IMR-90 (cell line): ENCODE measurements around the gene KCNK4. TPM values are rescaled to one million over a fixed set of nuclear protein-coding genes. Genes with fewer than 3 reads are reported as not detected.
A peak's percentile ranks its signal among the peaks of the same experiment; 100 is the strongest.

ENCODE experiments used
- ATAC-seq: fragments of 200-7000 bp; cut with Tn5 transposase; 2 replicates; pipeline ENCODE4 v1.9.1; 2020; ENCODE audit warnings: low read depth, mild to moderate bottlenecking, moderate library complexity
- BruUV-seq: library from RNA; stranded (reverse); fragments of 400-500 nt; replicated peaks from 2 replicates; lab custom pipeline; 2021; lab: Mats Ljungman, UMichigan
- CTCF ChIA-PET: fragments of 300-600 bp; formaldehyde crosslinking; extraction: SDS; loops from one replicate; lab custom pipeline; 2021; ENCODE audit warnings: antibody characterized with exemption; lab: Yijun Ruan, JAX
- POLR2A ChIA-PET: fragments of 300-600 bp; sonication (Branson Sonifier 250); formaldehyde crosslinking; loops from one replicate; lab custom pipeline; 2022; ENCODE audit warnings: antibody characterized with exemption; ENCODE audit not compliant: unreplicated experiment; lab: Charles Lee
- DNase-seq: peaks from one replicate; pipeline ENCODE4 v3.0.0; 2013
- H2AFZ ChIP-seq: replicated peaks from 2 replicates; pipeline ENCODE3; 2013; ENCODE audit warnings: low read length, mild to moderate bottlenecking; ENCODE audit not compliant: poor library complexity
- H2AK5ac ChIP-seq: 2 replicates; pipeline ENCODE4 v1.6.1; 2013; ENCODE audit warnings: low read depth, low read length, inconsistent platforms
- H2AK9ac ChIP-seq: replicated peaks from 2 replicates; pipeline ENCODE3; 2013; ENCODE audit warnings: mild to moderate bottlenecking, low read depth, low read length, moderate library complexity; ENCODE audit not compliant: poor library complexity
- H2BK120ac ChIP-seq: 2 replicates; pipeline ENCODE4 v1.6.1; 2013; ENCODE audit warnings: low read depth, low read length, inconsistent platforms
- H2BK15ac ChIP-seq: 3 replicates; pipeline ENCODE4 v1.6.1; 2013; ENCODE audit warnings: low read depth, low read length, inconsistent platforms
- H2BK20ac ChIP-seq: 2 replicates; pipeline ENCODE4 v1.6.1; 2013; ENCODE audit warnings: low read depth, mild to moderate bottlenecking, inconsistent platforms, low read length, moderate library complexity
- H2BK5ac ChIP-seq: 2 replicates; pipeline ENCODE4 v1.6.1; 2013; ENCODE audit warnings: mild to moderate bottlenecking, low read depth, low read length, inconsistent platforms; ENCODE audit not compliant: poor library complexity, severe bottlenecking
- H3K14ac ChIP-seq: replicated peaks from 2 replicates; pipeline ENCODE4 v1.6.1; 2013; ENCODE audit warnings: low read depth, low read length, inconsistent platforms
- H3K18ac ChIP-seq: 2 replicates; pipeline ENCODE4 v1.6.1; 2013; ENCODE audit warnings: low read depth, low read length, control low read depth
- H3K23ac ChIP-seq: 2 replicates; pipeline ENCODE4 v1.6.1; 2013; ENCODE audit warnings: low read depth, low read length, inconsistent platforms
- H3K27ac ChIP-seq: 2 replicates; pipeline ENCODE4 v1.5.1; 2013; ENCODE audit warnings: mild to moderate bottlenecking, control low read depth, low read length; ENCODE audit not compliant: insufficient read depth
- H3K27me3 ChIP-seq: 2 replicates; pipeline ENCODE4 v1.6.1; 2013; ENCODE audit warnings: low read length; ENCODE audit not compliant: control insufficient read depth, insufficient read depth
- H3K36me3 ChIP-seq: 2 replicates; pipeline ENCODE4 v1.6.1; 2013; ENCODE audit warnings: low read length, mixed read lengths; ENCODE audit not compliant: control insufficient read depth, insufficient read depth
- H3K4ac ChIP-seq: 2 replicates; pipeline ENCODE4 v1.6.1; 2013; ENCODE audit warnings: low read depth, low read length, inconsistent platforms
- H3K4me1 ChIP-seq: 2 replicates; pipeline ENCODE4 v1.6.1; 2013; ENCODE audit warnings: low read length, mixed read lengths; ENCODE audit not compliant: control insufficient read depth, insufficient read depth
- H3K4me2 ChIP-seq: 2 replicates; pipeline ENCODE4 v1.6.1; 2013; ENCODE audit warnings: low read depth, mild to moderate bottlenecking, control low read depth, low read length, moderate library complexity
- H3K4me3 ChIP-seq: 2 replicates; pipeline ENCODE4 v1.5.1; 2013; ENCODE audit warnings: low read depth, mild to moderate bottlenecking, control low read depth, low read length, moderate library complexity; ENCODE audit not compliant: insufficient read depth
- H3K56ac ChIP-seq: 2 replicates; pipeline ENCODE4 v1.6.1; 2013; ENCODE audit warnings: low read length, inconsistent platforms; ENCODE audit not compliant: insufficient read depth; ENCODE audit errors: extremely low read depth
- H3K79me1 ChIP-seq, 2 experiments: 2 replicates each; pipeline ENCODE4 v1.6.1; 2013; ENCODE audit warnings: low read length in 2 of 2, inconsistent platforms in 1 of 2, low read depth in 1 of 2
- H3K9ac ChIP-seq: 2 replicates; pipeline ENCODE4 v1.6.1; 2013; ENCODE audit warnings: low read depth, low read length, control low read depth
- H3K9me1 ChIP-seq: 2 replicates; pipeline ENCODE4 v1.6.1; 2013; ENCODE audit warnings: low read length, inconsistent platforms; ENCODE audit not compliant: insufficient read depth
- H3K9me3 ChIP-seq: 2 replicates; pipeline ENCODE4 v1.6.1; 2013; ENCODE audit warnings: low read length; ENCODE audit not compliant: control insufficient read depth, insufficient read depth
- H4K20me1 ChIP-seq: 2 replicates; pipeline ENCODE4 v1.6.1; 2013; ENCODE audit warnings: low read length, inconsistent platforms; ENCODE audit not compliant: insufficient read depth
- H4K5ac ChIP-seq: 2 replicates; pipeline ENCODE4 v1.6.1; 2013; ENCODE audit warnings: mild to moderate bottlenecking, low read depth, low read length, control low read depth
- H4K8ac ChIP-seq, 2 experiments: 2 replicates each; pipeline ENCODE4 v1.6.1; 2013; ENCODE audit warnings: low read depth in 2 of 2, low read length in 2 of 2, control low read depth in 1 of 2, inconsistent platforms in 1 of 2
- H4K91ac ChIP-seq: 2 replicates; pipeline ENCODE4 v1.6.1; 2013; ENCODE audit warnings: low read depth, low read length, inconsistent platforms; ENCODE audit not compliant: insufficient read depth
- BHLHE40 ChIP-seq: fragments of 150-350 bp; IDR thresholded peaks from 2 replicates; pipeline ENCODE4 v1.6.1; 2016; ENCODE audit warnings: mild to moderate bottlenecking, low read depth, low read length
- CEBPB ChIP-seq: IDR thresholded peaks from 2 replicates; pipeline ENCODE4 v1.6.1; 2012; ENCODE audit warnings: low read depth, low read length, improper control_type of control experiment
- CHD1 ChIP-seq: IDR thresholded peaks from 2 replicates; pipeline ENCODE4 v1.6.1; 2012; ENCODE audit warnings: low read depth, low read length, improper control_type of control experiment
- FOS ChIP-seq: fragments of 150-350 bp; IDR thresholded peaks from 2 replicates; pipeline ENCODE4 v1.6.1; 2016; ENCODE audit warnings: low read depth, low read length
- MAFK ChIP-seq: IDR thresholded peaks from 2 replicates; pipeline ENCODE4 v1.6.1; 2012; ENCODE audit warnings: low read depth, low read length, improper control_type of control experiment
- MAZ ChIP-seq: IDR thresholded peaks from 2 replicates; pipeline ENCODE4 v1.6.1; 2012; ENCODE audit warnings: low read depth, mild to moderate bottlenecking, low read length, improper control_type of control experiment, moderate library complexity, borderline replicate concordance
- MXI1 ChIP-seq: IDR thresholded peaks from 2 replicates; pipeline ENCODE4 v1.6.1; 2012; ENCODE audit warnings: low read depth, mild to moderate bottlenecking, low read length, moderate library complexity, borderline replicate concordance
- NFE2L2 ChIP-seq: fragments of 150-350 bp; IDR thresholded peaks from 2 replicates; pipeline ENCODE4 v1.6.1; 2016; ENCODE audit warnings: low read depth, mild to moderate bottlenecking, low read length
- POLR2A ChIP-seq: IDR thresholded peaks from 2 replicates; pipeline ENCODE4 v1.6.1; 2012; ENCODE audit warnings: mild to moderate bottlenecking, low read depth, low read length
- RAD21 ChIP-seq: IDR thresholded peaks from 2 replicates; pipeline ENCODE4 v1.6.1; 2012; ENCODE audit warnings: low read length, improper control_type of control experiment
- RFX5 ChIP-seq: IDR thresholded peaks from 2 replicates; pipeline ENCODE4 v1.8.0; 2012; ENCODE audit warnings: low read depth, mild to moderate bottlenecking, low read length, moderate library complexity
- SMC3 ChIP-seq: fragments of 150-350 bp; IDR thresholded peaks from 2 replicates; pipeline ENCODE4 v1.6.1; 2016; ENCODE audit warnings: low read depth, mild to moderate bottlenecking, antibody characterized with exemption, low read length, moderate library complexity
- WGBS, 2 experiments: methylation state at CpG; one replicate each; pipeline versions ENCODE4 v1.1.5 to v1.1.7; 2013; ENCODE audit warnings: missing lambda C conversion rate in 2 of 2; ENCODE audit not compliant: insufficient read length in 1 of 2; ENCODE audit errors: extremely low coverage in 2 of 2; 5-methylcytosine and 5-hydroxymethylcytosine counted together
- dilution Hi-C: fragments of 300-500 bp; cut with HindIII; formaldehyde crosslinking; loops from one replicate; pipeline ENCODE4 v1.14.3; 2018; ENCODE audit warnings: low sequenced_read_pairs; ENCODE audit not compliant: unreplicated experiment
- in situ Hi-C: fragments of 300-500 bp; cut with MboI; formaldehyde crosslinking; loops from 3 replicates; pipeline ENCODE4 v1.14.3; 2019; ENCODE audit warnings: low sequenced_read_pairs, inconsistent platforms, mixed read lengths
- intact Hi-C: fragments of 100-400 bp; cut with micrococcal nuclease; formaldehyde crosslinking; loops from 2 replicates; pipeline ENCODE4 v1.10.0; 2022
- polyA plus RNA-seq, 3 experiments: library from polyadenylated mRNA; depleted of rRNA; stranded (reverse); fragments of >200 nt; gene quantifications; 2 replicates each; pipeline ENCODE4 v1.2.3, GENCODE V29; 2012; ENCODE audit warnings: low replicate concordance in 1 of 3
- total RNA-seq: library from RNA; depleted of rRNA; stranded (reverse); fragments of >200 nt; gene quantifications from 2 replicates; pipeline ENCODE4 v1.2.3, GENCODE V29; 2012
- TF ChIP-seq, protein P1 (sequence below): fragments of 150-350 bp; IDR thresholded peaks from 2 replicates; pipeline ENCODE4 v1.6.1; 2016; ENCODE audit warnings: low read depth, mild to moderate bottlenecking, low read length, moderate library complexity, borderline replicate concordance
- TF ChIP-seq, protein P2 (sequence below): conservative IDR thresholded peaks from 2 replicates; pipeline ENCODE4 v1.5.1; 2012; ENCODE audit warnings: mild to moderate bottlenecking, low read depth, low read length, improper control_type of control experiment
- TF ChIP-seq, protein P3 (sequence below): fragments of 150-350 bp; IDR thresholded peaks from 2 replicates; pipeline ENCODE4 v1.6.1; 2017; ENCODE audit warnings: mild to moderate bottlenecking, antibody characterized with exemption, low read length, low read depth

Gene KCNK4
- total and polyA plus RNA-seq, 2 of the 4 experiments (the other 2 are of a cell fraction) = not detected

DNA sequence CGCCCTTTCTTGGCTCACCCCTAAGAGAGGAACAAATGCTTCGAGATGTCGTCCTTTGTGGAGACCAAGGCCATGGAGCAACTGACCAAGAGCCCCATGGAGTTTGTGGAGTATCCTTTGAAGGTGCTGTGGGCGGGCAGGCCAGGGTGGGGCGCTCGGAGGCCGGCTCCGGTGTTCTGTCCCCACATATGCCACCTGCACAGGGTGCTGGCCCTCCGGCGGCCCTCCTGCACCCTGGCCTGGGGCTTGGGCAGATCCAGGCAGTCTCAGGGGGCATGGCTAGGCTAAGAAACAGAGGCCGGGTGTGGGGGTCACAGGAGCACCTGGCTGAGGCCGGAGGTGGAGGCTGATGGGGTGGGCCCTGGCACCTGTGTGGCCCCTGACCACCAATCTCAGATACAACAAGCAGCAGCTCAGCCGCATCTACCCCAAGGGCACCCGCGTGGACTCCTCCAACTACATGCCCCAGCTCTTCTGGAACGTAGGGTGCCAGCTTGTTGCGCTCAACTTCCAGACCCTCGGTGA, 29.5 kb upstream of the KCNK4 start:
- no peak overlapping the region for H3K14ac ChIP-seq
- H3K23ac ChIP-seq = no peak overlapping the region
- no peaks in the 10 kb centered on the region for H3K27me3 ChIP-seq
- H2BK120ac ChIP-seq = no peak overlapping the region
- H3K4me3 ChIP-seq = no peak overlapping the region
- H3K27ac ChIP-seq = no peak overlapping the region
- dilution Hi-C loops (no loop called here), intact Hi-C loops (no loop called here), in situ Hi-C loops (no loop called here)
- no peak overlapping the region for H3K56ac ChIP-seq
- peaks cover 7 to 34% of the 10 kb centered on the region in 2 experiments; a peak in 2 of 4 replicates for H3K79me1 ChIP-seq
- CTCF ChIA-PET = interaction anchor here (0.5 kb wide), 1 partner anchor 35 kb away, joined by 3 read pairs; no protein-coding TSS in a partner anchor
- no peak overlapping the region for H2BK20ac ChIP-seq
- H3K4me2 ChIP-seq = no peak overlapping the region
- no peak for DNase-seq
- no peak overlapping the region for H4K91ac ChIP-seq
- no peak overlapping the region for H2BK15ac ChIP-seq
- no peak overlapping the region for H3K18ac ChIP-seq
- H3K4ac ChIP-seq = no peak overlapping the region
- H3K4me1 ChIP-seq = peaks cover 9% of the 10 kb centered on the region
- peaks cover 63% of the 10 kb centered on the region for H3K36me3 ChIP-seq
- WGBS, 2 experiments = 100% methylated on average over 8 of the region's 18 CpGs; no CpG with 5 or more reads in 1 of the 2 experiments
- no peak for TF ChIP-seq SMC3
- TF ChIP-seq, protein P1, sequence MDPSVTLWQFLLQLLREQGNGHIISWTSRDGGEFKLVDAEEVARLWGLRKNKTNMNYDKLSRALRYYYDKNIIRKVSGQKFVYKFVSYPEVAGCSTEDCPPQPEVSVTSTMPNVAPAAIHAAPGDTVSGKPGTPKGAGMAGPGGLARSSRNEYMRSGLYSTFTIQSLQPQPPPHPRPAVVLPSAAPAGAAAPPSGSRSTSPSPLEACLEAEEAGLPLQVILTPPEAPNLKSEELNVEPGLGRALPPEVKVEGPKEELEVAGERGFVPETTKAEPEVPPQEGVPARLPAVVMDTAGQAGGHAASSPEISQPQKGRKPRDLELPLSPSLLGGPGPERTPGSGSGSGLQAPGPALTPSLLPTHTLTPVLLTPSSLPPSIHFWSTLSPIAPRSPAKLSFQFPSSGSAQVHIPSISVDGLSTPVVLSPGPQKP = no peak
- TF ChIP-seq, protein P2, sequence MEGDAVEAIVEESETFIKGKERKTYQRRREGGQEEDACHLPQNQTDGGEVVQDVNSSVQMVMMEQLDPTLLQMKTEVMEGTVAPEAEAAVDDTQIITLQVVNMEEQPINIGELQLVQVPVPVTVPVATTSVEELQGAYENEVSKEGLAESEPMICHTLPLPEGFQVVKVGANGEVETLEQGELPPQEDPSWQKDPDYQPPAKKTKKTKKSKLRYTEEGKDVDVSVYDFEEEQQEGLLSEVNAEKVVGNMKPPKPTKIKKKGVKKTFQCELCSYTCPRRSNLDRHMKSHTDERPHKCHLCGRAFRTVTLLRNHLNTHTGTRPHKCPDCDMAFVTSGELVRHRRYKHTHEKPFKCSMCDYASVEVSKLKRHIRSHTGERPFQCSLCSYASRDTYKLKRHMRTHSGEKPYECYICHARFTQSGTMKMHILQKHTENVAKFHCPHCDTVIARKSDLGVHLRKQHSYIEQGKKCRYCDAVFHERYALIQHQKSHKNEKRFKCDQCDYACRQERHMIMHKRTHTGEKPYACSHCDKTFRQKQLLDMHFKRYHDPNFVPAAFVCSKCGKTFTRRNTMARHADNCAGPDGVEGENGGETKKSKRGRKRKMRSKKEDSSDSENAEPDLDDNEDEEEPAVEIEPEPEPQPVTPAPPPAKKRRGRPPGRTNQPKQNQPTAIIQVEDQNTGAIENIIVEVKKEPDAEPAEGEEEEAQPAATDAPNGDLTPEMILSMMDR = no peak
- TF ChIP-seq MAZ = no peak
- TF ChIP-seq MXI1 = no peak
- no peak for TF ChIP-seq BHLHE40
- no peak for TF ChIP-seq FOS
- TF ChIP-seq MAFK = no peak
- TF ChIP-seq CEBPB = no peak
- TF ChIP-seq, protein P3, sequence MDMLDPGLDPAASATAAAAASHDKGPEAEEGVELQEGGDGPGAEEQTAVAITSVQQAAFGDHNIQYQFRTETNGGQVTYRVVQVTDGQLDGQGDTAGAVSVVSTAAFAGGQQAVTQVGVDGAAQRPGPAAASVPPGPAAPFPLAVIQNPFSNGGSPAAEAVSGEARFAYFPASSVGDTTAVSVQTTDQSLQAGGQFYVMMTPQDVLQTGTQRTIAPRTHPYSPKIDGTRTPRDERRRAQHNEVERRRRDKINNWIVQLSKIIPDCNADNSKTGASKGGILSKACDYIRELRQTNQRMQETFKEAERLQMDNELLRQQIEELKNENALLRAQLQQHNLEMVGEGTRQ = no peak
- no peak for TF ChIP-seq RFX5
- TF ChIP-seq POLR2A = no peak
- no peak for TF ChIP-seq RAD21
- no peak for TF ChIP-seq NFE2L2
- TF ChIP-seq CHD1 = no peak
- 0 out of 2 replicates have a peak, but pooled peaks cover 5% of the 10 kb centered on the region for H3K9me1 ChIP-seq
- no peaks in the 10 kb centered on the region for H3K9me3 ChIP-seq
- H2AK9ac ChIP-seq = peak overlapping the region; percentile 65
- no peaks in the 10 kb centered on the region for H4K20me1 ChIP-seq
- POLR2A ChIA-PET = no interaction called here
- no peak for ATAC-seq
- H4K5ac ChIP-seq = no peak overlapping the region
- no peak overlapping the region for H4K8ac ChIP-seq
- no peak overlapping the region for H2BK5ac ChIP-seq
- H2AFZ ChIP-seq = no peak overlapping the region
- no peak overlapping the region for H3K9ac ChIP-seq
- no TSS peak for BruUV-seq
- H2AK5ac ChIP-seq = 0 out of 2 replicates have a peak overlapping the region, but pooled peaks have one; percentile 28
